Tibial artery (tissue), 4 donors: ENCODE data around the gene CDKN2B.

Experiments used
- DNase-seq, 2 donors: peaks; one replicate each; pipeline ENCODE4 v3.0.0-alpha.2; 2019
- H3K27ac ChIP-seq, 2 donors: fragments of 200-600 bp; sonication (generic) in 1 of 2; 1 replicate in 1 of 2; 2 replicates in 1 of 2; pipeline ENCODE4 v1.5.1; 2018 to 2019; ENCODE audit warnings: mild to moderate bottlenecking in 1 of 2
- H3K27me3 ChIP-seq, 2 donors: fragments of 200-600 bp; sonication (generic) in 1 of 2; one replicate each; pipeline versions ENCODE4 v1.5.1 to v1.6.0; 2016 to 2019
- H3K36me3 ChIP-seq, 3 donors: fragments of 200-600 bp; sonication (generic) in 2 of 3; one replicate each; pipeline ENCODE4 v1.5.1; 2016 to 2019; ENCODE audit warnings: mild to moderate bottlenecking in 2 of 3
- H3K4me1 ChIP-seq, 4 donors: fragments of 200-600 bp; sonication (generic) in 2 of 4; 1 replicate in 3 of 4; 2 replicates in 1 of 4; pipeline ENCODE4 v1.5.1; 2016 to 2019
- H3K4me3 ChIP-seq, 2 donors: fragments of 200-600 bp; sonication (generic) in 1 of 2; 1 replicate in 1 of 2; 2 replicates in 1 of 2; pipeline ENCODE4 v1.5.1; 2018 to 2019; ENCODE audit warnings: mild to moderate bottlenecking in 2 of 2
- H3K9me3 ChIP-seq, 3 donors: fragments of 200-600 bp; sonication (generic) in 1 of 3; one replicate each; pipeline ENCODE4 v1.5.1; 2016 to 2019
- intact Hi-C: fragments of 100-400 bp; cut with DNase I; formaldehyde crosslinking; loops from one replicate; pipeline ENCODE4 v1.15.0; 2023; ENCODE audit warnings: low total_unique reads
- TF ChIP-seq, protein P1 (sequence below), 2 experiments: fragments of 200-600 bp in 1 of 2; fragments of 450-650 bp in 1 of 2; IDR thresholded peaks; one replicate each; pipeline ENCODE4 v1.5.1; 2017 to 2019; ENCODE audit warnings: antibody characterized with exemption in 2 of 2, mild to moderate bottlenecking in 1 of 2, moderate library complexity in 1 of 2

CDKN2B gene

DNA sequence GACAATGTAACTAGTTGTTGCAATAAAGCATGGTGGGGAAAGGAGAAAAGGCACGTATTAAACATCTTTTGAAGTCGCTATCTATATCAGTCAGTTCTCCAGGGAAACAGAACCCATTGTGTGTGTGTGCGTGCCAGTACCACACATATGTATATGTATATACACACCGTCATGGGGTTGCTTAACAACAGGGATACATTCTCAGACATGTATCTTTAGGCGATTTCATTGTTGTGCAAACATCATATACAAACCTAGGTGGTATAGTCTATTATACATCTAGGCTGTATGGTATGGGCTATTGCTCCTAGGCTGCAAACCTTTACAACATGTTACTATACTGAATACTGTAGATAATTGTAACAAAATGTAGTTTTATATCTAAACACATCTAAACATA lies 12.2 kb downstream of the CDKN2B start:
- Histone ChIP-seq H3K4me3 (no peak overlapping the region), H3K36me3 (no peaks in the 10 kb centered on the region), H3K27ac (no peak overlapping the region), H3K9me3 (no peaks in the 10 kb centered on the region), H3K27me3 (peaks cover 0 to 4% of the 10 kb centered on the region in 2 donors), H3K4me1 (peaks cover 0 to 14% (median 8%) of the 10 kb centered on the region in 4 donors)
- intact Hi-C loops: no loop called here
- TF ChIP-seq, protein P1, sequence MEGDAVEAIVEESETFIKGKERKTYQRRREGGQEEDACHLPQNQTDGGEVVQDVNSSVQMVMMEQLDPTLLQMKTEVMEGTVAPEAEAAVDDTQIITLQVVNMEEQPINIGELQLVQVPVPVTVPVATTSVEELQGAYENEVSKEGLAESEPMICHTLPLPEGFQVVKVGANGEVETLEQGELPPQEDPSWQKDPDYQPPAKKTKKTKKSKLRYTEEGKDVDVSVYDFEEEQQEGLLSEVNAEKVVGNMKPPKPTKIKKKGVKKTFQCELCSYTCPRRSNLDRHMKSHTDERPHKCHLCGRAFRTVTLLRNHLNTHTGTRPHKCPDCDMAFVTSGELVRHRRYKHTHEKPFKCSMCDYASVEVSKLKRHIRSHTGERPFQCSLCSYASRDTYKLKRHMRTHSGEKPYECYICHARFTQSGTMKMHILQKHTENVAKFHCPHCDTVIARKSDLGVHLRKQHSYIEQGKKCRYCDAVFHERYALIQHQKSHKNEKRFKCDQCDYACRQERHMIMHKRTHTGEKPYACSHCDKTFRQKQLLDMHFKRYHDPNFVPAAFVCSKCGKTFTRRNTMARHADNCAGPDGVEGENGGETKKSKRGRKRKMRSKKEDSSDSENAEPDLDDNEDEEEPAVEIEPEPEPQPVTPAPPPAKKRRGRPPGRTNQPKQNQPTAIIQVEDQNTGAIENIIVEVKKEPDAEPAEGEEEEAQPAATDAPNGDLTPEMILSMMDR (IDR thresholded peaks at IDR 0.05): no peak
- no peak for DNase-seq

DNA sequence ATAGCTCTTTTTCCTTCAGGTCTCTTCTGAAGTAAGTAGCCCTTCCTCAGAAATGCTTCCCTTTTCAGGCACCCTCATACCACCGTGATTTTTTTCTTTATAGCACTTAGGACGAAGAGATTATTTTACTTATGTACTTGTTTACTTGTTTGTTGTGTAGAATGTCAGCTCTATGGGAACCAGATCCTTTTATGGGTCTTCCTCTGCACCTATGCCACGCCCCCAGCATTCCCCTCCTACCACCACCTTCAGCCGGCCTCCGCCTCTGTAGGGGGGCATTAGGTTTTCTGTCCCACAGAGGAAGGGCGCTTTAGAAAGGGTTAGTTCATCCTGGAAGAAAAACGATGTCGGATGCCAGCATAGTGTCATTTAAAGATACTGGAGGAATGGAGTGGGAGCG lies 12.7 kb downstream of the CDKN2B start:
- no peaks in the 10 kb centered on the region for H3K9me3 ChIP-seq
- no peaks in the 10 kb centered on the region for H3K36me3 ChIP-seq
- H3K27me3 ChIP-seq: peaks cover 0 to 9% of the 10 kb centered on the region in 2 donors
- TF ChIP-seq, protein P1 (IDR thresholded peaks at IDR 0.05): no peak
- no peak overlapping the region for H3K27ac ChIP-seq
- H3K4me3 ChIP-seq: no peak overlapping the region
- no peak for DNase-seq
- peaks cover 0 to 14% (median 8%) of the 10 kb centered on the region in 4 donors for H3K4me1 ChIP-seq
- intact Hi-C loops: no loop called here

DNA sequence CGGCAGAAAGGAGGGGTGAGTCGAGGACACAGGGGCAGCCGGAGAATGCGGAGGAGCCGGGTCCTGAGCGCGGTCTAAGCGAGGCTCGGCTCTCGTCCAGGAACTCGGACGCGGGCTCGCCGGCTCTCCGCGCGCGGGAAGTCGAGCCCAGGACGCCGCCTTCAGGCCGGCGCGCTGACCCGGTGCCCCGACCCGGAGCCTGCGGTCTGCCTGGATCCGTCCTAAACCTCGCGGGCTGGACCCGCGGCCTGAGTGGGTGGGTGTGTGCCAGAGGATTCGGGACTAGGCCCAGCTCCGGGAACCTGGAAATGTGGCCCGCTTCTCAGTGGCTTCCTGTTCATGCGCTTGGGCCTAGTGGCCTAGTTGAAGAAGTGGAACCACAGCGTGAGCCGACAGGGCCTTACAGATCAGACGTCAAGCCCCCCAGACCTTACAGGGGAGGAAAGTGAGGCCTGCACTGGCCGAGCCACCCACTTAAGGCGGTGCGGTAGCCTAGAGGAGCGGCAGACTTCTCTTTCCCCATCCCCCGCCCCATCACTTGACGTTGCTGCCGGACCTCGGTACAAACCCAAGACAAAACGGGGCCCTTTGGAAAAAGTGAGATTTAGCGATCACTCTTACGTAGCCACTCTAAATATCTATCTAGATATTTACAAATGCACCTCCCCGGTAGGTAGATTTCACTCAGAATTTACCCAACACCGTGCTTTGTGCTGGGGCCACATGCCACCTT lies 13.3 kb downstream of the CDKN2B start:
- DNase-seq: peak in 1 of 2 donors; percentile 66
- H3K4me1 ChIP-seq: peaks cover 0 to 14% (median 8%) of the 10 kb centered on the region in 4 donors
- intact Hi-C loops: loop anchor here (2.0 kb wide), 1 partner anchor 13 kb away; the partner anchor contains the start of gene CDKN2B
- no peaks in the 10 kb centered on the region for H3K36me3 ChIP-seq
- TF ChIP-seq, protein P1 (IDR thresholded peaks at IDR 0.05): peak in 1 of 2 experiments; percentile 23
- H3K27me3 ChIP-seq: peaks cover 0 to 10% of the 10 kb centered on the region in 2 donors
- peak overlapping the region; percentile 73 to 75 for H3K27ac ChIP-seq
- peak overlapping the region; percentile 79 to 86 for H3K4me3 ChIP-seq
- H3K9me3 ChIP-seq: no peaks in the 10 kb centered on the region

DNA sequence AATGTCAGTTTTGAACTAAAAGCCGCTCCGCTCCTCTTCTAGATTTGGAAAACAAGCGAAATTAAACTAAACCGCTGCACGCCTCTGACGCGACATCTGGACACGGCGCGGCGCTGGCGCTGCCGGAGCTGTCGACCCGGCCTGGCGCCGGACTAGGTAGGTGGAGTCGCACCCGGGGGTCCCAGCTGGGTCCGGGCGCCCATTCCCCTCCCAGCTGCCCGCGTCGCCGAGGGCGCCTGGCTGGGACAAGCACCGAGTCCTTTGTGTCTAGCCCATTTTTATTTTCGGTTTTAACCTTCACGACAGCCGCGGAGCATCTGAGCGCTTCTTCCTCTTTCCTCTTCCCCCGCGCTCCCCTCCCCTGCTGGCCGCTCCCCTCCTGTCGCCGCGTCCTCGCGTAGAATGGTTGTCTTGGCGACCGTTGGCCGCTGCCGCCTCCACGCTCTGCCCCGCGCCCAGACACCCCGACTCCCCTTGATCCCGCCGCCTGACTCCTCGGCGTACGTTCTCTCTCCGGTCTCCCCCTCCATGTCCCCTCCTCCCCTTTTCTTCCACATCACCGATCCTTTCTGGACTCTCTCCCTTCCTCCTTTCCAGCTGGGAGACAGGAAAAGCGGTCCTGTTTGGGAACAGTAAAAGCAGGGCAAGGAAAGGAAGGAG lies 14.0 kb downstream of the CDKN2B start:
- Histone ChIP-seq H3K27ac (peak overlapping the region; percentile 73 to 75), H3K36me3 (no peaks in the 10 kb centered on the region), H3K9me3 (no peaks in the 10 kb centered on the region), H3K4me3 (peak overlapping the region; percentile 79 to 86), H3K4me1 (peaks cover 0 to 14% (median 8%) of the 10 kb centered on the region in 4 donors), H3K27me3 (peaks cover 0 to 15% of the 10 kb centered on the region in 2 donors)
- TF ChIP-seq, protein P1 (IDR thresholded peaks at IDR 0.05): no peak
- DNase-seq: peak; percentile 63 to 84
- intact Hi-C loops: loop anchor here (2.0 kb wide), 1 partner anchor 14 kb away; the partner anchor contains the start of gene CDKN2B

DNA sequence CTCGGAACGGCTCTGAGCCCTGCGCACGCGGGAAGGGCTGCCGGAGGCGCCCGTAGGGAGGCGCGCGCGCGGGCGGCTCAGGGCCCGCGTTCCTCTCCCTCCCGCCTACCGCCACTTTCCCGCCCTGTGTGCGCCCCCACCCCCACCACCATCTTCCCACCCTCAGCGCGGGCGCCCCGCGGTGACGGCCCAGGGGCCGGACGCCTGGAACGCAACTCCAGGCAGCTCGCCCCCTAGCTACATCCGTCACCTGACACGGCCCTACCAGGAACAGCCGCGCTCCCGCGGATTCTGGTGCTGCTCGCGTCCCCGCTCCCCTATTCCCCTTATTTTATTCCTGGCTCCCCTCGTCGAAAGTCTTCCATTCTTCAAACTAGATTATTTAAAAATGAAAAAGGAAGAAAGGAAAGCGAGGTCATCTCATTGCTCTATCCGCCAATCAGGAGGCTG lies 14.5 kb downstream of the CDKN2B start, which contains the start of gene CDKN2B-AS1:
Gene CDKN2B-AS1, plus strand, starts transcription at position 236 of the 450 bp plus-strand sequence.
- no peaks in the 10 kb centered on the region for H3K9me3 ChIP-seq
- peaks cover 0 to 14% (median 8%) of the 10 kb centered on the region in 4 donors for H3K4me1 ChIP-seq
- no peaks in the 10 kb centered on the region for H3K36me3 ChIP-seq
- peaks cover 0 to 21% of the 10 kb centered on the region in 2 donors for H3K27me3 ChIP-seq
- DNase-seq: peak in 1 of 2 donors; percentile 47
- TF ChIP-seq, protein P1 (IDR thresholded peaks at IDR 0.05): no peak
- intact Hi-C loops: loop anchor here (2.0 kb wide), 1 partner anchor 14 kb away; the partner anchor contains the start of gene CDKN2B
- H3K4me3 ChIP-seq: peak within 1 kb of the TSS; percentile 79 to 86
- peak within 1 kb of the TSS; percentile 73 to 75 for H3K27ac ChIP-seq
